Dendritic cell treated with granulocyte-macrophage colony-stimulating factor and Interleukin-4, amounts not matched to agents 40 ng/mL and 50 ng/mL, for 4 days (primary cell): ENCODE results near the gene CCR2.
A peak's percentile ranks its signal among the peaks of the same experiment; 100 is the strongest.

ENCODE experiments used
- H3K27ac Mint-ChIP-seq: one replicate; pipeline ENCODE4 v1.8.0; 2022; ENCODE audit warnings: mild to moderate bottlenecking, mixed read lengths
- H3K27me3 Mint-ChIP-seq: one replicate; pipeline ENCODE4 v1.8.0; 2022; ENCODE audit warnings: mild to moderate bottlenecking, mixed read lengths
- H3K36me3 Mint-ChIP-seq: one replicate; pipeline ENCODE4 v1.8.0; 2022; ENCODE audit warnings: low read depth, mixed read lengths
- H3K4me1 Mint-ChIP-seq: one replicate; pipeline ENCODE4 v1.8.0; 2022; ENCODE audit warnings: low read depth, mixed read lengths
- H3K4me3 Mint-ChIP-seq: one replicate; pipeline ENCODE4 v1.8.0; 2022; ENCODE audit warnings: mild to moderate bottlenecking, moderate library complexity, mixed read lengths
- H3K9me3 Mint-ChIP-seq: one replicate; pipeline ENCODE4 v1.8.0; 2022; ENCODE audit warnings: mixed read lengths
- intact Hi-C: fragments of 100-400 bp; cut with micrococcal nuclease; formaldehyde crosslinking; loops from one replicate; pipeline ENCODE4 v1.15.0; 2022

Gene CCR2

GRCh38 chr3:46408853-46409252 is 54.9 kb downstream of the CCR2 start:
- peaks cover 83% of the 10 kb centered on the region for H3K4me1 Mint-ChIP-seq
- no peaks in the 10 kb centered on the region for H3K9me3 Mint-ChIP-seq
- intact Hi-C loops: no loop called here
- peaks cover 6% of the 10 kb centered on the region for H3K36me3 Mint-ChIP-seq
- H3K27ac Mint-ChIP-seq: no peak overlapping the region
- H3K27me3 Mint-ChIP-seq: no peaks in the 10 kb centered on the region
- no peak overlapping the region for H3K4me3 Mint-ChIP-seq

- intact Hi-C loops: no loop called here
- no peak overlapping the region for H3K4me3 Mint-ChIP-seq
Measured at GRCh38 chr3:46409739-46410489, 56.0 kb downstream of the CCR2 start.

More at GRCh38 chr3:46409739-46410489, 56.0 kb downstream of the CCR2 start:
- Mint-ChIP-seq H3K27me3 (no peaks in the 10 kb centered on the region), H3K36me3 (peaks cover 6% of the 10 kb centered on the region), H3K4me1 (peaks cover 85% of the 10 kb centered on the region), H3K9me3 (no peaks in the 10 kb centered on the region), H3K27ac (peak overlapping the region; percentile 31)
